OCI-LY3 (cell line): ENCODE measurements around the gene ARID5A.

Source experiments
- H2AFZ ChIP-seq: fragments of 200-600, 300-600 bp; shearing (Covaris generic); 2 replicates; pipeline ENCODE4 v1.6.0; 2014; ENCODE audit warnings: antibody characterized with exemption, low read depth, low read length
- H3K27ac ChIP-seq: fragments of 200-600, 300-600 bp; sonication (generic); 2 replicates; pipeline ENCODE4 v1.5.1; 2014; ENCODE audit warnings: mild to moderate bottlenecking, low read length, moderate library complexity, mixed read lengths
- H3K27me3 ChIP-seq: fragments of 200-600, 300-600 bp; sonication (generic); 2 replicates; pipeline ENCODE4 v1.6.1; 2014; ENCODE audit warnings: low read depth, low read length, mixed read lengths
- H3K36me3 ChIP-seq: fragments of 200-600, 300-600 bp; sonication (generic); replicated peaks from 2 replicates; pipeline ENCODE3; 2014; ENCODE audit warnings: low read depth, low read length, mixed read lengths
- H3K4me1 ChIP-seq: fragments of 300-600, 200-600 bp; sonication (generic); 2 replicates; pipeline ENCODE4 v1.6.1; 2014; ENCODE audit warnings: low read length, mixed read lengths
- H3K4me2 ChIP-seq: fragments of 200-600, 300-600 bp; sonication (generic); 2 replicates; pipeline ENCODE4 v1.6.1; 2014; ENCODE audit warnings: low read length, mixed read lengths
- H3K4me3 ChIP-seq: fragments of 300-600, 200-600 bp; sonication (generic); 2 replicates; pipeline ENCODE4 v1.5.1; 2014; ENCODE audit warnings: antibody characterized with exemption, mild to moderate bottlenecking, low read length, moderate library complexity
- H3K79me2 ChIP-seq: fragments of 300-600, 200-600 bp; shearing (Covaris generic); 2 replicates; pipeline ENCODE4 v1.6.1; 2014; ENCODE audit warnings: mild to moderate bottlenecking, low read length, mixed read lengths
- H3K9ac ChIP-seq: fragments of 300-600, 200-600 bp; shearing (Covaris generic); 2 replicates; pipeline ENCODE4 v1.6.0; 2014; ENCODE audit warnings: mild to moderate bottlenecking, low read length, moderate library complexity
- H3K9me3 ChIP-seq: fragments of 200-600, 300-600 bp; shearing (Covaris generic); 2 replicates; pipeline ENCODE4 v1.6.1; 2014; ENCODE audit warnings: low read length, mixed read lengths; ENCODE audit not compliant: insufficient read depth
- H4K20me1 ChIP-seq: fragments of 200-600, 300-600 bp; sonication (generic); 2 replicates; pipeline ENCODE4 v1.6.1; 2016; ENCODE audit warnings: low read length, mixed read lengths; ENCODE audit not compliant: insufficient read depth
- CTCF ChIP-seq: fragments of 200-600, 300-600 bp; sonication (generic); IDR thresholded peaks from 2 replicates; pipeline ENCODE4 v1.5.1; 2014; ENCODE audit warnings: antibody characterized with exemption, low read length, low read depth
- EZH2phosphoT487 ChIP-seq: fragments of 200-600 bp; shearing (Covaris generic); IDR thresholded peaks from 2 replicates; pipeline ENCODE4 v1.6.1; 2018; ENCODE audit warnings: antibody characterized with exemption, mixed run types, low read depth

The ARID5A gene

DNA sequence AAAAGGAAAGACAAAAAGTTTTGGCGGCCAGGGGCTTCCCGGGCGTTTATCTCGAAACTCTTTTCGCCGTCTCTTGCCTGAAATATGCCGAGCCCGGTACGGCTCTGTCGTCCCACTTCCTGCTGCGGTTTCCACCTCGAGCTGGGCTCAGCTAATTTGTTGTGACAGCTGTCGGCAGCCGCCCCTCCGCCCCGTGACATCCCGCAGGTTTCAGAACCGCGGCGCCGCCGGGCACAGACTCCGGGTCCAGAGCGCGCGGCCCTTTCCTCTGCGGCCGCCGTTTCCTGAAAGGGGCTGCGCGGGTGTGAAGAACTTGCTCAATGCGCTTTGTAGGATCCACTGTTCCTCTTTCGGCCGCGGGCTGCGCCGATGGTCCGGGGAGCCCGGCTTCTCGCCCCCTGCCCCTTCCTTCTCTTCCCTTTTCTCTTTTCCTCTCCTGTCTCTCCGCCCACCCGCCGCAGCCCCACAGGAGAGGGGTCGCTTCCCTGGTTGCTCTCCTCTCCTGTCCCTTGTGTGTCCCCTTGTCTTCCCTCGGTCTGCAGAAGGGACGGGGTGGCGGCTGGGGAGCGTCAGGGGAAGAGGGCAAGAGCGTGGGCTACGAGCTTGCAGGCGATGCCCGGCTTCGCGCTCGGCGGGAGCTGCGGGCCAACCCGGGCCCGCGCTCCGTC, 648 bp downstream of the ARID5A start:
- Histone ChIP-seq H3K4me2 (peak overlapping the region; percentile 94), H3K27me3 (peaks cover 36% of the 10 kb centered on the region), H3K4me3 (peak overlapping the region; percentile 87), H2AFZ (no peak overlapping the region), H3K79me2 (peaks cover 32% of the 10 kb centered on the region), H3K9me3 (no peaks in the 10 kb centered on the region), H3K36me3 (peaks cover 21% of the 10 kb centered on the region), H3K9ac (peak overlapping the region; percentile 86), H4K20me1 (peaks cover 46% of the 10 kb centered on the region), H3K27ac (peak overlapping the region; percentile 79), H3K4me1 (peaks cover 40% of the 10 kb centered on the region)
- TF ChIP-seq CTCF (no peak), EZH2phosphoT487 (no peak)

GRCh38 chr2:96537734-96538486, 1.4 kb downstream of the ARID5A start:
- Histone ChIP-seq H3K27ac (no peak overlapping the region), H3K4me2 (peak overlapping the region; percentile 94), H3K79me2 (peaks cover 32% of the 10 kb centered on the region), H3K9ac (peak overlapping the region; percentile 86), H3K9me3 (no peaks in the 10 kb centered on the region), H3K4me3 (peak overlapping the region; percentile 87), H2AFZ (no peak overlapping the region), H3K4me1 (peaks cover 34% of the 10 kb centered on the region), H4K20me1 (peaks cover 53% of the 10 kb centered on the region), H3K36me3 (peaks cover 23% of the 10 kb centered on the region), H3K27me3 (peaks cover 29% of the 10 kb centered on the region)
- TF ChIP-seq CTCF (no peak), EZH2phosphoT487 (no peak)

- peaks cover 60% of the 10 kb centered on the region for H4K20me1 ChIP-seq
- peak overlapping the region; percentile 94 for H3K4me2 ChIP-seq
- no peaks in the 10 kb centered on the region for H3K9me3 ChIP-seq
- no peak overlapping the region for H3K27ac ChIP-seq
- peaks cover 22% of the 10 kb centered on the region for H3K27me3 ChIP-seq
- H2AFZ ChIP-seq = no peak overlapping the region
- no peak for TF ChIP-seq CTCF
- TF ChIP-seq EZH2phosphoT487 = no peak
- peaks cover 25% of the 10 kb centered on the region for H3K36me3 ChIP-seq
- H3K4me1 ChIP-seq = peaks cover 27% of the 10 kb centered on the region
- peak overlapping the region; percentile 87 for H3K4me3 ChIP-seq
- H3K79me2 ChIP-seq = peaks cover 32% of the 10 kb centered on the region
- no peak overlapping the region for H3K9ac ChIP-seq
Observed at GRCh38 chr2:96538487-96539214, 2.1 kb downstream of the ARID5A start.
